KMS-11 (cell line): ENCODE results near the gene MRPL12.

Source experiments
- H2AFZ ChIP-seq: fragments of 200-600 bp; sonication (generic); 2 replicates; pipeline ENCODE4 v1.6.1; 2016; ENCODE audit warnings: antibody characterized with exemption, mixed run types, low read depth
- H3K27ac ChIP-seq: fragments of 200-600 bp; sonication (generic); 2 replicates; pipeline ENCODE4 v1.6.1; 2016; ENCODE audit warnings: mild to moderate bottlenecking, mixed run types
- H3K27me3 ChIP-seq: fragments of 200-600 bp; sonication (generic); 2 replicates; pipeline ENCODE4 v1.6.1; 2017; ENCODE audit warnings: mild to moderate bottlenecking, low read depth, mixed run types, moderate library complexity; ENCODE audit not compliant: insufficient read depth
- H3K36me3 ChIP-seq: fragments of 200-600 bp; sonication (generic); 2 replicates; pipeline ENCODE4 v1.6.1; 2017; ENCODE audit warnings: mild to moderate bottlenecking, mixed run types; ENCODE audit not compliant: insufficient read depth
- H3K4me1 ChIP-seq: fragments of 200-600 bp; sonication (generic); 2 replicates; pipeline ENCODE4 v1.6.1; 2016; ENCODE audit warnings: mild to moderate bottlenecking, low read depth, mixed run types; ENCODE audit not compliant: poor library complexity, severe bottlenecking
- H3K4me2 ChIP-seq: fragments of 200-600 bp; sonication (generic); 2 replicates; pipeline ENCODE4 v1.7.0; 2016; ENCODE audit warnings: mild to moderate bottlenecking, mixed run types
- H3K4me3 ChIP-seq: fragments of 200-600 bp; sonication (generic); IDR thresholded peaks from 2 replicates; pipeline ENCODE4 v1.6.1; 2017; ENCODE audit warnings: low read depth, low read length, mixed read lengths; ENCODE audit not compliant: insufficient read depth
- H3K79me2 ChIP-seq: fragments of 200-600 bp; sonication (generic); 2 replicates; pipeline ENCODE4 v1.6.1; 2016; ENCODE audit warnings: low read depth, mixed run types; ENCODE audit not compliant: insufficient read depth
- H3K9ac ChIP-seq: fragments of 200-600 bp; sonication (generic); 2 replicates; pipeline ENCODE4 v1.6.1; 2016; ENCODE audit warnings: mild to moderate bottlenecking, mixed run types
- H4K20me1 ChIP-seq: fragments of 200-600 bp; sonication (generic); 2 replicates; pipeline ENCODE4 v1.6.1; 2016; ENCODE audit warnings: mild to moderate bottlenecking, mixed run types; ENCODE audit not compliant: insufficient read depth
- CTCF ChIP-seq: fragments of 200-600 bp; sonication (generic); conservative IDR thresholded peaks from 2 replicates; pipeline ENCODE4 v1.6.1; 2017; ENCODE audit warnings: low read depth, mild to moderate bottlenecking, antibody characterized with exemption, low read length, moderate library complexity, mixed read lengths

MRPL12 gene

GRCh38 chr17:81702934-81703746 lies at the start of gene MRPL12:
TSS of gene MRPL12 (plus strand) at chr17:81703367. CDS start at chr17:81703502, 135 bp downstream.
- H2AFZ ChIP-seq: peak within 1 kb of the TSS; percentile 32
- H3K27ac ChIP-seq: peak within 1 kb of the TSS; percentile 81
- peaks cover 30% of the 10 kb centered on the region for H3K4me1 ChIP-seq
- peak within 1 kb of the TSS; percentile 95 for H3K9ac ChIP-seq
- peak within 1 kb of the TSS; percentile 98 for H3K4me2 ChIP-seq
- peaks cover 7% of the 10 kb centered on the region; the same call in 1 of the 2 replicates for H3K36me3 ChIP-seq
- TF ChIP-seq CTCF: peak; percentile 54
- H4K20me1 ChIP-seq: no peaks in the 10 kb centered on the region
- no peaks in the 10 kb centered on the region for H3K27me3 ChIP-seq
- H3K79me2 ChIP-seq: peaks cover 72% of the 10 kb centered on the region
- peak within 1 kb of the TSS; percentile 55 for H3K4me3 ChIP-seq

DNA sequence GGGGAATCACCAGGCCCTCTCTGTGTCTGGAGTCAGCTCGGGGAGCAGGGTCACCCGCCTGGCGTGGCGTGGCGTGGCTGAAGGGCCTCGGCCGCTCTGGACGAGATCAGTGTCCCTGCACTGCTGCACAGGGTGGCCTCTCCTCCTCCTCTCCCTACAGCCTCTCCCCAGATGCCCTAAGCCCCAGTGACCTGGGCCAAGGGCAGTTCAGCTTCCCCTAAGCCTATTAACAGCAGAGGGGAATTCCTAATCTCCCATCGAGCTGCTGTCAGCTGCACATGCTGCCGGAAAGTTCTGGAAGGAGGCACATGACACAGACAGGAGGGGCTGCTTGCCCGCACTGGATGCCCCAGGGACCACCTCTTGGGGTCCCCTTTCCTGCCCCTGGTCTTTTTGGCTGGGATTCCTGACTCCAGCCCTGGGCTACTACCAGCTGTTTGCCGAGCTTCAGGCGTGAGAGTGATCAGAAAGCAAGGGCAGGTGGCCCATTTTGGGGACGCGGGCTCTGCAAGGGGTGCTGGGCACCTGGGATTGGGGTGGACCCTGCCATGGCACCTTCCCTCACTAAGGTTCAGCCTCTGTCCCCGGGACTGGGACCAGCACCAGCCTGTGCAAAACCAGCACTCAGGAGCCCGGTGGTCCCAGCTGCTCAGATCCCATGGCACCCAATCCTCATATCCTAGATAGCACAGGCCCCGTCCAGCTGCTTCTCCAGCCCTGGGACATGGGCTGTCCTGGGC lies 47.6 kb upstream of the MRPL12 start:
- H3K4me1 ChIP-seq: peaks cover 21% of the 10 kb centered on the region
- H3K9ac ChIP-seq: no peak overlapping the region
- H3K27me3 ChIP-seq: no peaks in the 10 kb centered on the region
- H3K27ac ChIP-seq: no peak overlapping the region
- no peak overlapping the region for H2AFZ ChIP-seq
- no peaks in the 10 kb centered on the region for H3K36me3 ChIP-seq
- H3K79me2 ChIP-seq: no peaks in the 10 kb centered on the region
- no peak for TF ChIP-seq CTCF
- H3K4me2 ChIP-seq: no peak overlapping the region
- H3K4me3 ChIP-seq: no peak overlapping the region
- no peaks in the 10 kb centered on the region for H4K20me1 ChIP-seq

GRCh38 chr17:81656118-81656743 lies 46.9 kb upstream of the MRPL12 start, which contains the start of gene PDE6G:
TSS of gene PDE6G (minus strand) at chr17:81656542. CDS start at chr17:81653305, 3,237 bp downstream.
- TF ChIP-seq CTCF: no peak
- no peaks in the 10 kb centered on the region for H4K20me1 ChIP-seq
- H2AFZ ChIP-seq: peak within 1 kb of the TSS; percentile 2; the same call in 1 of the 2 replicates
- peak within 1 kb of the TSS; percentile 14; the same call in 1 of the 2 replicates for H3K27ac ChIP-seq
- H3K4me3 ChIP-seq: no peak within 1 kb of the TSS
- no peak within 1 kb of the TSS for H3K9ac ChIP-seq
- no peaks in the 10 kb centered on the region for H3K79me2 ChIP-seq
- H3K4me2 ChIP-seq: no peak within 1 kb of the TSS; the same call in 1 of the 2 replicates
- H3K36me3 ChIP-seq: no peaks in the 10 kb centered on the region
- H3K4me1 ChIP-seq: peaks cover 21% of the 10 kb centered on the region
- no peaks in the 10 kb centered on the region for H3K27me3 ChIP-seq

- Histone ChIP-seq H3K27me3 (no peaks in the 10 kb centered on the region), H3K4me1 (peaks cover 21% of the 10 kb centered on the region), H3K27ac (peak overlapping the region; percentile 14; the same call in 1 of the 2 replicates), H3K9ac (no peak overlapping the region), H3K4me3 (no peak overlapping the region), H4K20me1 (no peaks in the 10 kb centered on the region), H3K4me2 (no peak overlapping the region; the same call in 1 of the 2 replicates), H3K79me2 (no peaks in the 10 kb centered on the region), H3K36me3 (no peaks in the 10 kb centered on the region), H2AFZ (peak overlapping the region; percentile 2; the same call in 1 of the 2 replicates)
- TF ChIP-seq CTCF: no peak
Observed at GRCh38 chr17:81656835-81657234, 46.3 kb upstream of the MRPL12 start.
